Transverse colon (tissue), 4 donors: ENCODE results near the gene PRKCB. TPM values are rescaled to one million over a fixed set of nuclear protein-coding genes. Genes with fewer than 3 reads are reported as not detected.

Experiments used
- DNase-seq: peaks from one replicate; pipeline ENCODE4 v3.0.0-alpha.2; 2019
- H3K27ac ChIP-seq, 4 donors: fragments of 200-600 bp; sonication (generic); 2 replicates each; pipeline ENCODE4 v1.5.1; 2016 to 2018; ENCODE audit warnings: inconsistent platforms in 4 of 4
- H3K27me3 ChIP-seq: fragments of 200-600 bp; sonication (generic); 2 replicates; pipeline ENCODE4 v1.5.1; 2017; ENCODE audit warnings: inconsistent platforms
- H3K36me3 ChIP-seq, 4 donors: fragments of 200-600 bp; sonication (generic); 2 replicates each; pipeline ENCODE4 v1.5.1; 2017 to 2019; ENCODE audit warnings: inconsistent platforms in 4 of 4
- H3K4me1 ChIP-seq, 4 donors: fragments of 200-600 bp; sonication (generic); 2 replicates each; pipeline ENCODE4 v1.5.1; 2017 to 2020; ENCODE audit warnings: inconsistent platforms in 4 of 4
- H3K4me3 ChIP-seq, 4 donors: fragments of 200-600 bp; sonication (generic); 1 replicate in 1 of 4; 2 replicates in 3 of 4; pipeline versions ENCODE4 v1.5.1 to v1.6.1; 2017 to 2019; ENCODE audit warnings: inconsistent platforms in 4 of 4
- H3K9me3 ChIP-seq, 2 donors: fragments of 200-600 bp; sonication (generic); 2 replicates each; pipeline ENCODE4 v1.5.1; 2017 to 2019; ENCODE audit warnings: inconsistent platforms in 2 of 2
- CTCF ChIP-seq, 5 experiments: fragments of 200-600 bp in 3 of 5; fragments of 450-650 bp in 2 of 5; sonication (generic) in 3 of 5; IDR thresholded peaks; 1 replicate in 2 of 5; 2 replicates in 3 of 5; pipeline ENCODE4 v1.5.1; 2016 to 2017; ENCODE audit warnings: antibody characterized with exemption in 5 of 5, inconsistent platforms in 3 of 5, mild to moderate bottlenecking in 2 of 5, moderate library complexity in 1 of 5
- EP300 ChIP-seq: sonication (generic); formaldehyde crosslinking; IDR thresholded peaks from one replicate; pipeline ENCODE4 v1.6.1; 2017; ENCODE audit warnings: antibody characterized with exemption, low read depth
- POLR2A ChIP-seq: fragments of 450-650 bp; IDR thresholded peaks from one replicate; pipeline ENCODE4 v1.6.1; 2016; ENCODE audit warnings: antibody characterized with exemption, mild to moderate bottlenecking, moderate library complexity
- POLR2AphosphoS5 ChIP-seq, 3 donors: sonication (generic); formaldehyde crosslinking; IDR thresholded peaks; one replicate each; pipeline ENCODE4 v1.6.1; 2016; ENCODE audit warnings: antibody characterized with exemption in 3 of 3
- WGBS, 2 donors: methylation state at CpG; one replicate each; pipeline ENCODE4 v1.1.5; 2018; ENCODE audit warnings: low coverage in 1 of 2; 5-methylcytosine and 5-hydroxymethylcytosine counted together
- in situ Hi-C, 4 donors: fragments of 200-750 bp; cut with MboI; loops; one replicate each; pipeline versions ENCODE4 v1.15.0 to v1.15.1; 2017; ENCODE audit warnings: low sequenced_read_pairs in 3 of 4, low pct_ligation_motif_present in 1 of 4, low pct_unique_long_range_greater_than_20kb in 1 of 4
- intact Hi-C: fragments of 100-400 bp; cut with DNase I; formaldehyde crosslinking; loops from one replicate; pipeline ENCODE4 v1.15.1; 2023; ENCODE audit warnings: low total_unique reads
- total RNA-seq, 4 donors: library from RNA; depleted of rRNA; stranded (reverse); fragments of >200 nt; gene quantifications; one replicate each; pipeline ENCODE4 v1.1.0, GENCODE V29; 2016

The PRKCB gene
- total RNA-seq, 4 donors from 2014 or later: 9.0 to 28.3 (median 15.2) TPM

GRCh38 chr16:23865853-23866252 is 30.1 kb downstream of the PRKCB start:
- WGBS, 2 donors: 33 to 74% methylated on average over 1 to 2 of the region's 2 CpGs
- in situ Hi-C loops: no loop called here
- H3K9me3 ChIP-seq: no peaks in the 10 kb centered on the region

GRCh38 chr16:23866621-23867020 is 30.8 kb downstream of the PRKCB start:
- DNase-seq: no peak
- intact Hi-C loops (no loop called here), in situ Hi-C loops (no loop called here)
- H3K27ac ChIP-seq: no peak overlapping the region
- TF ChIP-seq POLR2A (no peak), EP300 (no peak), POLR2AphosphoS5 (IDR thresholded peaks at IDR 0.05) (no peak), CTCF (IDR thresholded peaks at IDR 0.05) (no peak)
- no peaks in the 10 kb centered on the region for H3K27me3 ChIP-seq
- WGBS, 2 donors: 82 to 87% methylated on average over 4 of the region's 4 CpGs
- H3K4me1 ChIP-seq: peaks cover 0 to 22% (median 12%) of the 10 kb centered on the region in 4 donors
- no peaks in the 10 kb centered on the region for H3K9me3 ChIP-seq
- H3K36me3 ChIP-seq: no peaks in the 10 kb centered on the region
- H3K4me3 ChIP-seq: no peak overlapping the region

More at GRCh38 chr16:23865853-23866252, 30.1 kb downstream of the PRKCB start:
- no peaks in the 10 kb centered on the region for H3K36me3 ChIP-seq
- peaks cover 0 to 22% (median 12%) of the 10 kb centered on the region in 4 donors for H3K4me1 ChIP-seq
- H3K27me3 ChIP-seq: no peaks in the 10 kb centered on the region
- TF ChIP-seq EP300 (no peak), POLR2A (no peak), POLR2AphosphoS5 (IDR thresholded peaks at IDR 0.05) (no peak), CTCF (IDR thresholded peaks at IDR 0.05) (no peak)
- no peak overlapping the region for H3K4me3 ChIP-seq
- no peak for DNase-seq
- intact Hi-C loops: no loop called here
- no peak overlapping the region for H3K27ac ChIP-seq

GRCh38 chr16:23867566-23867965 is 31.8 kb downstream of the PRKCB start:
- H3K36me3 ChIP-seq: no peaks in the 10 kb centered on the region
- no peak for DNase-seq
- H3K4me3 ChIP-seq: no peak overlapping the region
- in situ Hi-C loops: no loop called here
- no peaks in the 10 kb centered on the region for H3K27me3 ChIP-seq
- H3K9me3 ChIP-seq: no peaks in the 10 kb centered on the region
- H3K4me1 ChIP-seq: peaks cover 0 to 17% (median 11%) of the 10 kb centered on the region in 4 donors
- H3K27ac ChIP-seq: no peak overlapping the region
- WGBS, 2 donors: 85 to 89% methylated on average over 1 to 2 of the region's 2 CpGs
- intact Hi-C loops: no loop called here
- TF ChIP-seq EP300 (no peak), POLR2AphosphoS5 (IDR thresholded peaks at IDR 0.05) (no peak), CTCF (IDR thresholded peaks at IDR 0.05) (no peak), POLR2A (no peak)

- Histone ChIP-seq H3K36me3 (no peaks in the 10 kb centered on the region), H3K27me3 (no peaks in the 10 kb centered on the region), H3K27ac (no peak overlapping the region), H3K4me3 (no peak overlapping the region), H3K4me1 (peaks cover 0 to 14% (median 9%) of the 10 kb centered on the region in 4 donors), H3K9me3 (no peaks in the 10 kb centered on the region)
- WGBS, 2 donors: 17 to 38% methylated on average over 1 of the region's 1 CpG
- TF ChIP-seq EP300 (no peak), POLR2A (no peak), CTCF (IDR thresholded peaks at IDR 0.05) (no peak), POLR2AphosphoS5 (IDR thresholded peaks at IDR 0.05) (no peak)
- intact Hi-C loops: no loop called here
- in situ Hi-C loops: no loop called here
- DNase-seq: no peak
Observed at GRCh38 chr16:23868136-23868535, 32.4 kb downstream of the PRKCB start.
